Astrocyte (in vitro differentiated cells and primary cell): ENCODE measurements around the gene PLA2G4F. TPM values are rescaled to one million over a fixed set of nuclear protein-coding genes. Genes with fewer than 3 reads are reported as not detected.

ENCODE experiments used
- DNase-seq: peaks from one replicate; pipeline ENCODE4 v3.0.0-alpha.2; 2010; ENCODE audit warnings: low read depth
- FAIRE-seq: peaks from 2 replicates; lab custom pipeline; 2011; peaks lifted over from hg19 to GRCh38; lab: Jason Lieb, UNC
- H2AFZ ChIP-seq: 2 replicates; pipeline ENCODE4 v1.6.0; 2012; ENCODE audit warnings: low read depth, low read length, inconsistent platforms
- H3K27ac ChIP-seq: 2 replicates; pipeline ENCODE4 v1.5.1; 2011; ENCODE audit warnings: low read depth, low read length, inconsistent platforms
- H3K27me3 ChIP-seq: 2 replicates; pipeline ENCODE4 v1.6.0; 2011; ENCODE audit warnings: low read length, inconsistent platforms; ENCODE audit not compliant: insufficient read depth
- H3K36me3 ChIP-seq: 2 replicates; pipeline ENCODE4 v1.5.1; 2011; ENCODE audit warnings: low read length, inconsistent platforms; ENCODE audit not compliant: insufficient read depth
- H3K4me1 ChIP-seq: 2 replicates; pipeline ENCODE4 v1.5.1; 2011; ENCODE audit warnings: low read length, inconsistent platforms; ENCODE audit not compliant: insufficient read depth
- H3K4me2 ChIP-seq: 2 replicates; pipeline ENCODE4 v1.6.0; 2012; ENCODE audit warnings: low read length, inconsistent platforms
- H3K4me3 ChIP-seq: 2 replicates; pipeline ENCODE4 v1.5.1; 2011; ENCODE audit warnings: low read depth, mild to moderate bottlenecking, low read length, inconsistent platforms; ENCODE audit not compliant: insufficient read depth
- H3K79me2 ChIP-seq: 2 replicates; pipeline ENCODE4 v1.6.0; 2012; ENCODE audit warnings: mild to moderate bottlenecking, low read length, inconsistent platforms; ENCODE audit not compliant: insufficient read depth
- H3K9ac ChIP-seq: 2 replicates; pipeline ENCODE4 v1.6.0; 2012; ENCODE audit warnings: mild to moderate bottlenecking, low read length, inconsistent platforms
- H3K9me3 ChIP-seq: 2 replicates; pipeline ENCODE4 v1.5.1; 2012; ENCODE audit warnings: low read depth, mild to moderate bottlenecking, low read length, inconsistent platforms; ENCODE audit not compliant: insufficient read depth
- H4K20me1 ChIP-seq: 2 replicates; pipeline ENCODE4 v1.6.0; 2012; ENCODE audit warnings: low read length, inconsistent platforms; ENCODE audit not compliant: insufficient read depth
- H3K27ac Mint-ChIP-seq: one replicate; pipeline ENCODE4 v1.8.0; 2021; ENCODE audit warnings: mild to moderate bottlenecking, mixed read lengths; ENCODE audit not compliant: unreplicated experiment
- H3K27me3 Mint-ChIP-seq: one replicate; pipeline ENCODE4 v1.8.0; 2021; ENCODE audit warnings: low read depth, mixed read lengths; ENCODE audit not compliant: unreplicated experiment
- H3K36me3 Mint-ChIP-seq: one replicate; pipeline ENCODE4 v1.8.0; 2021; ENCODE audit warnings: low read depth, mixed read lengths; ENCODE audit not compliant: unreplicated experiment
- H3K4me1 Mint-ChIP-seq: one replicate; pipeline ENCODE4 v1.8.0; 2021; ENCODE audit warnings: low read depth, mixed read lengths; ENCODE audit not compliant: unreplicated experiment
- H3K4me3 Mint-ChIP-seq: one replicate; pipeline ENCODE4 v1.8.0; 2021; ENCODE audit warnings: mild to moderate bottlenecking, moderate library complexity, mixed read lengths; ENCODE audit not compliant: unreplicated experiment
- H3K9me3 Mint-ChIP-seq: one replicate; pipeline ENCODE4 v1.8.0; 2021; ENCODE audit warnings: mild to moderate bottlenecking, mixed read lengths; ENCODE audit not compliant: unreplicated experiment
- CTCF ChIP-seq: IDR thresholded peaks from 2 replicates; pipeline ENCODE4 v1.5.1; 2011; ENCODE audit warnings: low read depth, mild to moderate bottlenecking, inconsistent platforms, low read length, moderate library complexity; ENCODE audit not compliant: insufficient read depth
- EZH2 ChIP-seq: IDR thresholded peaks from 2 replicates; pipeline ENCODE4 v1.6.1; 2012; ENCODE audit warnings: mild to moderate bottlenecking, low read length, inconsistent platforms; ENCODE audit not compliant: insufficient read depth
- total RNA-seq: library from RNA; stranded (reverse); gene quantifications from 2 replicates; pipeline ENCODE4 v1.2.1, GENCODE V29; 2021

PLA2G4F gene
- total RNA-seq, 1 donor from 2014 or later = 0.30 TPM

GRCh38 chr15:42104095-42104891 is 52.1 kb downstream of the PLA2G4F start:
- TF ChIP-seq EZH2 = no peak
- TF ChIP-seq CTCF = no peak
- Mint-ChIP-seq H3K4me3 (no peak overlapping the region), H3K27ac (no peak overlapping the region), H3K4me1 (peaks cover 9% of the 10 kb centered on the region), H3K9me3 (no peaks in the 10 kb centered on the region), H3K27me3 (peaks cover 6% of the 10 kb centered on the region), H3K36me3 (no peaks in the 10 kb centered on the region)
- H4K20me1 ChIP-seq = no peaks in the 10 kb centered on the region
- H3K4me2 ChIP-seq = no peak overlapping the region
- no peak overlapping the region for H3K9ac ChIP-seq
- no peaks in the 10 kb centered on the region for H3K79me2 ChIP-seq
- H3K9me3 ChIP-seq = no peaks in the 10 kb centered on the region
- no peak overlapping the region for H3K4me3 ChIP-seq
- H3K36me3 ChIP-seq = no peaks in the 10 kb centered on the region
- H3K27me3 ChIP-seq = peaks cover 17% of the 10 kb centered on the region
- no peak overlapping the region for H2AFZ ChIP-seq
- DNase-seq (no peak), FAIRE-seq (no peak)
- H3K27ac ChIP-seq = no peak overlapping the region
- H3K4me1 ChIP-seq = peaks cover 9% of the 10 kb centered on the region

GRCh38 chr15:42102646-42103235 is 53.7 kb downstream of the PLA2G4F start:
- H3K36me3 ChIP-seq = no peaks in the 10 kb centered on the region
- Mint-ChIP-seq H3K36me3 (no peaks in the 10 kb centered on the region), H3K27ac (no peak overlapping the region), H3K27me3 (peaks cover 3% of the 10 kb centered on the region), H3K9me3 (no peaks in the 10 kb centered on the region), H3K4me1 (peaks cover 9% of the 10 kb centered on the region), H3K4me3 (no peak overlapping the region)
- FAIRE-seq = no peak
- H3K79me2 ChIP-seq = no peaks in the 10 kb centered on the region
- H3K4me2 ChIP-seq = no peak overlapping the region
- H3K27ac ChIP-seq = no peak overlapping the region
- no peak overlapping the region for H3K4me3 ChIP-seq
- H2AFZ ChIP-seq = no peak overlapping the region
- H3K4me1 ChIP-seq = peaks cover 9% of the 10 kb centered on the region
- no peaks in the 10 kb centered on the region for H3K9me3 ChIP-seq
- H4K20me1 ChIP-seq = no peaks in the 10 kb centered on the region
- peaks cover 2% of the 10 kb centered on the region for H3K27me3 ChIP-seq
- DNase-seq = peak; percentile 27
- H3K9ac ChIP-seq = no peak overlapping the region
- TF ChIP-seq EZH2 = no peak
- no peak for TF ChIP-seq CTCF

DNA sequence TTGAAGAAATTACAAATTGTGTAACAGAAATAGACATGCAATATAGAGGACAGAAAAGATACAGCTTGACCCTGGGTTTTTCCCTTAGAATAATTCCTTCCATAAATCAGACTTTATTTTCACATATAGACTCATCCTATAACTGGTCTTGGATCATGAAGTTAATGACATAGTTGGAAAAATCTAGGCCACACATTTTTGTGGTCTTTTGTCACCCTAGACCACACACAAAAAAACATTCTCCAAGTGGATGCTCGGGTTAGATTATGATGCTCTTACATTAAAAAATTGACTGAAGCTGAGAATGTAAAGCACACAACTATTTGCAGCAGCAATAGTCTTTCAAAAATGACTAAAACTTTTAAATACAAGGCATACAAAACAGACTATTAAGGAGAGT is 54.6 kb downstream of the PLA2G4F start:
- FAIRE-seq (no peak), DNase-seq (peak; percentile 36)
- no peak overlapping the region for H3K27ac ChIP-seq
- H3K79me2 ChIP-seq = no peaks in the 10 kb centered on the region
- Mint-ChIP-seq H3K27ac (no peak overlapping the region), H3K4me1 (peaks cover 9% of the 10 kb centered on the region), H3K27me3 (peaks cover 8% of the 10 kb centered on the region), H3K9me3 (no peaks in the 10 kb centered on the region), H3K36me3 (no peaks in the 10 kb centered on the region), H3K4me3 (no peak overlapping the region)
- H3K4me3 ChIP-seq = no peak overlapping the region
- H3K27me3 ChIP-seq = peaks cover 5% of the 10 kb centered on the region
- H3K4me2 ChIP-seq = no peak overlapping the region
- H4K20me1 ChIP-seq = no peaks in the 10 kb centered on the region
- H3K9me3 ChIP-seq = peaks cover 2% of the 10 kb centered on the region
- no peak overlapping the region for H3K9ac ChIP-seq
- no peak for TF ChIP-seq EZH2
- TF ChIP-seq CTCF = no peak
- no peak overlapping the region for H2AFZ ChIP-seq
- no peaks in the 10 kb centered on the region for H3K36me3 ChIP-seq
- peaks cover 9% of the 10 kb centered on the region for H3K4me1 ChIP-seq
